GM18502 (cell line): ENCODE measurements around the gene STXBP3.
"Not testable (repeated sequence)": the region's sequence is repeated elsewhere in the genome, so short reads cannot be mapped to it uniquely, and the experiment has no call there.

Source experiments
- ATAC-seq: cut with Tn5 transposase; IDR thresholded peaks from one replicate; pipeline ENCODE4 v1.9.1; 2021; ENCODE audit warnings: mild to moderate bottlenecking; ENCODE audit not compliant: unreplicated experiment, poor library complexity

The STXBP3 gene

DNA sequence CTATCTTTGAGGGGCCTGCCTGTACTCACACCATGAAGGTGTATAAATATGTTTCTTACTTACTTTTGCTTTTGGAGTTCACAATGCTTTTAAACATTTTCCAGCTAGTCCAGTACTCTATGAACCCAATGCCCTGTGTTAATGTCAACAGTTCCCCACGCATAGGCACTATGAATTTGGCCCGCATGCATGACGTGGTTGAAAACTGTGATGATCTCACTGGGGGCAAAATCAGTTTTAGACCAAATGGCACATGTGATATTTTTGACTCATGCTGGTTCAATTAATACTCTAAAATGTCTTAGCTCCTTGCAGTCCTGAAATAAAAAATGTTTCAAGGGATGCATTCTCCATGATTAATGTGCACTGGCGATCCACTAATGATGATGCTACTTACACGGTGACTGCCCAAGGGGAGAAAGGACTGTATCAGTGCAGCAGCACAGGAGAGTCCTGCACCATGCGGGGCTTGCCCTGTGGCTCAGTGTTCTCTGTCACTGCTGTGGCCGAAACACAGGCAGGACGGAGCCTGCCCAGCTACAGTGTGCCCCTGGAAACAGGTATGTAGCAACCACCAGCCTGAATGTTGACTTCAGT is 18.0 kb upstream of the STXBP3 start:
- ATAC-seq = no peak

DNA sequence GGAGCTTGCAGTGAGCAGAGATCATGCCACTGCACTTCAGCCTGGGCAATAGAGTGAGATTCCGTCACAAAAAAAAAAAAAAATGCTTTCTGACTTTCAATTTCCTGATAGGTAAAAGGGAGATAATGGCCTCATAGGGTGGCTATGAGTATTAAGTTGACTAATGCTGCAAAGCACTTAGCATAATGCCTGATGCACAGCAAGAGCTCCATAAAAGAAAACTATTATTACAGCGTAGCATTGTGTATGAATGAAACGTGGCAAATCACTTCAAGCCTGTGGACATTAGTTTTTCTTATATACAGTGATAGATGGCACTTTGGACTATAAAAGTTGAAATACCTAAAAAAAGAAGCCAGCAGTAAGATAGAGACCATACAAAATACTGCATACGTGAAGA is 17.0 kb upstream of the STXBP3 start:
- ATAC-seq = no peak

DNA sequence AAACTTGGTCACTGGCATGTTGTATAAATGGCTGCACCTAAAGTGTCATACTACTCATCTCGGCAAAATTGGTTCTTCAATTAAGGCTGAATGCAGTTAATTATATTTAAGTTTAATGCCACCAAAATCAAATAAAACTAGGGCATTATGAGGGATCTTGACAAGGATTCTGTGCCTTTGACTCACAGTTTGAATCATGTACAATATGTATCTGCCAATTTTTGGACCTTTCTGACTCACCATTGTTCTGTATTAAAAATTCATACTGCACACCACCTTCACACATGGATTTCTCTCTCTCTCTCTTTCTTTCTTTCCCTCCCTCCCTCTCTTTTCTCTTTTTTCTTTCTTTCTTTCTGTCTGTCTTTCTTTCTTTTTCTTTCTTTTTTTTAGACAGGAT is 14.1 kb upstream of the STXBP3 start:
- ATAC-seq = no peak

DNA sequence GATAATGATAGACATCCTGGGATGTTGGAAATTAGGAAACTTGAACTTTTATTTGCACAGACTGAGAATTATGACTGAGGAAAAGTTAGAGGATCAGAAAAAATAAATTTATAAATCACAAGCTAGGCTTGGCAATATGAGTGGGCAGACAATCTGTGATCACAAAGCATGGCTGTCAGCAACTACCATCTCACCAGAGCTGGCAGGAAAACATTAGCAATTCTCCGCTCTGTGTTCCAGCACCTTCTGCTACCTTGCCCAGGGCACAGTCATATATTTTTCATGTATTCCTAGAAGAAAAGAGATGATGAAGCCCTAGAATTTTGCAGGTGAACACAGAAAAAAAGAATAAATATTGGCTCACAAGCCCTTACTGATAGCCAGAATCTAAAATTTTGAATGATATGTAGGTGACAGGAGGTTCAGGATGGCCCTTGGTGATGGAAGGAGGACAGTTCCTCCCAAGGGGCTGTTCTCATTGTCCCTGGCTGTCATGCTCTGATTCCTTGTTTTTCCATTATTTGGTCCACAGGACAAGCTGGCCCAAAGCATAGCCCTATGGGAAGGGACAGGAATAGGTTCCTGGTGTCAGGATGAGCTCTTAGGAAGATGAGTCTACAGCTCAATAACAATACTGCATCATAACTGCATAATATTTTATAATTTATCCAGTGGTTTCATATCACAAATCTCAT is 12.2 kb upstream of the STXBP3 start:
- ATAC-seq = no peak

DNA sequence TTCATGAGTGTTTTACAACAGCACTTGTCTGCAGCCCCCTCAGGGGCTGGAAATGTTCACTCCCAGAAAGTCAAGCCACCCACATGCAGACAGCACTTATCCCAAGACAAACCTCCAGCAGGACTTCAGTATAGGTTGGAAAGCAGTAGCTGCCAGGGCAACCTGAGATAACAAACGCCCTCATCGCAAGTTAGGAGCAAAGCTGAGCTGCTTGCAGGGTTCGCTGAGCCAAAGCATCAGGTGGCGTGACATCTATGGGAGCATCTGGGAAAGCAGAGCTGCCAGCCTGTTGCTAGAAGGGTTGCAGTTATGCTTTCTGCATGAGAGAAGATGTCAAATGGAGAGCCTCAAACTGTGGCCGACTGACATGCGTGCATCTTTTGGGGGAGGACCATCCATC is 4.2 kb upstream of the STXBP3 start:
- ATAC-seq = no peak

DNA sequence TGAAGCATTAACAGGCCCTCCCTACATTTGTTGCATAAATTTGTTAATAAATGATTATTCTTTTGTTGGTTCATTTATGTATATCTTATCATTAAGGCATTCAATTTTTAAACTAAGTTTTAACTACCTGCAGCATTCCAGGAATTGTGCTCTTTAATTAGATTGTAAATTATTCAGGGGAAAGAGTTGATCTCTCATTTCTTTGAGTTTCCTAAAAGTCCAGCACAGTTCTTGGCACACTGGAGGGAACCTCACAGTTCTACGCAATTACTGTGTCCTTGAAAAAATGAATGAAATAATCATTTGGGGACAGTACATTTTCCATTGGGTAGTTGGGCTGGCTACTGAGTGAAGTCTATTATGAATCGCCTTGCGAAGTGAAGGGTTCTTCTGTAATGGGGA is 493 bp upstream of the STXBP3 start:
- no peak for ATAC-seq

DNA sequence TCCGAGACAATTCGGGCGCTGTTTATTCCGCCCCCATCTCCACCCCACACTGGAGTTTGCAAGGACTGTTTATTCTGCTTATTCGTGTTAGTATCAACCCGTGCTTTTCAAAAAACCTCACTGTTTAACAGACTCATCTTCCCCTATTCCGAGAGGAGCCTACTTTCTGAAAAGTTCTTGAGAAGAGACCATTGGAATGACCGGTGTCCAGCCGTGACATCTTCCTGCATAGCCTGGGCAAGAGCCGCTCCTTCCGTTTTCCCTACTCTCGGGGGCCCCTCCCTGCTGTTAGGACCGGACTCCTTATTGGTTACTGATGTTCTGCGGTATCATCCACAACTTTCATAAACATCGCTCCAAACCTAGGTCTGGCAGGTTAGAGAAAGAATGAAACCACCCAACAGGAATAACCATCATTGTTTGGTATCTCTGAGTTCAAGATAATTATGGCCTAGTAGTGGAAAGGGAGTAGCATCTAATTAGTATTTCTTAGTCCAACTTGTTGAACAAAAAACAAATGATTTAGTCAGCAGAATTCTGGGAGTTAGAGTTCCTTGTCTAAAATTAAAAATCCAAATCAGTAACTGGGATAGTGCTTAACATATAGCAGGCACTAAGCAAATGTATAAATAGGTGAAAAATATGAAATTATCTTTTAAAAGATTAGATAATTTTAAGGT is 837 bp downstream of the STXBP3 start:
- peak; percentile 37 for ATAC-seq

DNA sequence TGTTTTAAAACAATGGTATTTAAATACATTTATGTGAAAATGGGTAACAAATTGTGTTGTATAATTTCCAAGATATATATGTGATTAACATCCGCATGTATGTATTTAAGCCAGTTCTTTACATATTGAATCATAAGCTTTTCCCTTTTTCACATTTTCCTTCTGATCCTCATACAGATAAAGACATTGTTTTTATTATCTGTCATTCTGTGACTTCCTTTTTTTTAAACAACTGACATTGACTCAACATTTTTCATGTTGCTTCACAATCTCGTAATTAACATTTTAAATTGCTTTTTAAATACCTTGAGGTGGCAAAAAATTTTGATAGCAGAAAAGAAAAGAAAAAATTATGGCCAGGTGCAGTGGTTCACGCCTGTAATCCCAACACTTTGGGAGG is 1.4 kb downstream of the STXBP3 start:
- no peak for ATAC-seq

DNA sequence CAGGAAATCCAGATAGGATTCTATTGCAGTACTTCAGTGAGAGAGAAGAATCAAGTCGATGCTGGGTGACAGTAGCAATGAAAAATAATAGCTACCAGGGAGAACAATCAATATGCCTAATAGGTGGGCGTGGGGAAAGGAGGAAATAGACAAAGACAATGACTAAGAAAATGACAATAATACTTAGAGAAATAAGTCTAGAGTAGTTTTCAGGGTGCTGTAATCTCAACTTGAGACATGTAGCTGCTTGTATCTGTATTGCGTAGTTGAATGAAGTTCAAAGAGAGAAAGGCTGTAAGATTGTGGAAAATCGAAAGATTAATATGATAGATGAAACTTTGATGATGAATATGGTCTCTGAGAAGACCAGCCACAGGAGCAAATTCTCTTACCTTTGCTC is 2.6 kb downstream of the STXBP3 start:
- no peak for ATAC-seq

DNA sequence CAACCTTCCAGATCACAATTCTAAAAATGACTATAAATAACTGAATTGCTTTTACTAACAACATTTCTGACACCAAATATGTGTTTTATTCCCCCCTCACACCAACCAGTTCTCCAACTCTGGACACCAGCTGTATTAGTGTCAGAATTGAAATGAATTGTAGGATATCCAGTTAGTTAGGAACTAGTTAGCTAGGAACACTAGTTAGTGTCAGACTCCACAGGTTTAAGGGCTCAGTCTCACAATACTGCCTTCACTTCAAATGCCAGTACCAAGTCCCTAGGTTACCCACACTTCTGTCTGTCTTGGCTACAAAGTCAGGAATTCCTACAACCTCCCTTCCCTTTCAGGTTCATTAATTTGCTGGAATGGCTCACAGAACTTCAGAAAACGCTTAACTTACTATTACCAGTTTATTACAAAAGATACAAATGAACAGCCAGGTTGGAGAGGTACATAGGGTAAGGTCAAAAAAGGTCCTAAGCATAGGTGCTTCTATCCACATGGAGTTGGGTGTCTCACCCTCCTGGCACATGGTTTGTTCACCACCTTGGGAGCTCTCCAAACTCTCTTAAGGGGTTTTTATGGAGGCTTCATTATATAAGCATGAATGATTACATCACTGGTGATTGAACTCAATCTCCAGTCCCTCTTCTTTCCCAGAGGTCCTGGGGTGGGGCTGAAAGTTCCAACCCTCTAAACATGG is 4.2 kb downstream of the STXBP3 start:
- no peak for ATAC-seq

DNA sequence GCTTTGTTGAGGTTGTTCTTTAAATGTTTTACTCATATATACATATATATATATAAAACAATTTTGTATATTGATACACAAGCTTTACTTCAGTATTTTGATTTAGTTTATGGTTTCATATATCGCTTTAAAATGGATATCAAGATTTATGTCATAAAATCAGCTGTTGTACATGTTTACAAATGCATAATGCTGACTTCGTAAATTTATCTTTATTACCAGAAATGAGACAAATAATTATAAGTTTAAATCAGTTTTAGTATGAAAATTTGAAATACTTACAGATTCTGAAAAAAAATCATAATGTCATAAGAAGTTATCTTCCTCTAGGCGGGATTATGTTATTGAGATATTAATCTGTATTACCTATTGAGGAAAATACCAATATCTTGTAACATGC is 6.9 kb downstream of the STXBP3 start:
- ATAC-seq = no peak

DNA sequence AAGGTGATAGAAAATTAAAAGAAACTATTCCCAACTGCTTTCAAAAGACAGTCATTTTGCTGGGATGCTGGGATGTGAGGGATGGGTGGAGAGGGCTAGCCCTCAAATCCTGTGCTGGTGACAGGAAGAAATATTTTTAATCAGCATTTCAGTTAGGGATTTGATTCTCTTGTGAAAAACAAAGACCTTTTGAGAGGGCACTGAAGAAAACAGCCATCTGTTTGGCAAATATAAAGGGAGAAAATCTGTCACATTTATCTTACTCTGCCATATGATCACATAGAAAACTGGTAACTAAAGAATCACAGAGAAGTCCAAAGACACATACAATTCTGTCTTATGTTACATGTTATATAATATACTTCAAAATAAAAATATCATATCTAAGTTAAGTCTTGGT is 12.3 kb downstream of the STXBP3 start:
- no peak for ATAC-seq

DNA sequence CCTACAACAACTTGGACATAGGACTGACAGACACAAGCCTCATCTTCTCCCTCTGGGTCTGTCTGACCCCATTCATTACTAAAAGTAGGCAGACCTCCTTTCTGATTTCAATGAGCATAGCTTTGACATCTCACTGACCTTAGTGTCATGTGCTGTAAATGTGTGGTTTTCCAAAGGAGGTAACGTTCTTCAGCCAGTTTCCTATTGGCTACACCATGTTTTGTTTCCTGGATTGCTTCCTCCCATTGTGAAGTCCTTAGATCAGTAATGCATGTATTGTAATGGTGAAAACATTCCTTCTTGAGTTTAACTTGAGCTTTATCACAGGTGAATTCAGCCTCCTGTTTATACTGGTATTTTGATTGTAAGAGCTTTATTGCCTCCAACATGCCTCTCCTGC is 20.6 kb downstream of the STXBP3 start:
- no peak for ATAC-seq

DNA sequence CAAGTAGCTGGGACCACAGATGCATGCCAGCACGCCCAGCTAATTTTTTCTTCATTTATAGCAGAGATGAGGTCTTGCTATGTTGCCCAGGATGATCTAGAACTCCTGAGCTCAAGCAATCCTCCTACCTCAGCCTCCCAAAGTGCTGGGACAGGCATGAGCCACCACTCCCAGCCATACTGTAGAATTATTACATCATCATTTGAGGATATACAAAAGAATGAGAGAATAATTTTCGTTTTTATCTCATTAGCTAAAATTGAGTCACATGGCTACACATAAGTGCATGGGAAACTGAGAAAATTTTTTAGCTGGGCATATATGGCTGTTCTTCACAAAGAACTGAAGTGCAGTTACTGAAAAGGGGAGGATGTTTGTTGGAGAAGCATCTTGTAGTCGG is 21.2 kb downstream of the STXBP3 start:
- no peak for ATAC-seq

DNA sequence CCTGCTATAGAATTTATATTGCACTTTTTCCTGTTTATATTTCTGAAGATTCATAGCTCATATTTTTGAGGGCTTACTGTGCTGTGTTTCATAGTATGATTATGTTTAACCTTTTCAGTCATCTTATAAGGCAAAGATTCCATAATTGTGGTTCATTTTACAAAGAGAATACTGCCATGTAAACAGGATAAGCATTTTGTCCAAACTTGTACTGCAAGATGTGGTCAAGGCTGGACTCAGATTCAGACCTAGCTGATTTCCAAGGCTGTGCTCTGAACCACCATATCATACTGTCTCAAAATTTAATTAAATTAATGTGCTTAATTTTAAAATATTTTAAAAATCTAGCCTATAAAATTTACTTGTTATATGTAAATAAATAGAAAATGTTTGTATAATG is 31.4 kb downstream of the STXBP3 start:
- no peak for ATAC-seq

DNA sequence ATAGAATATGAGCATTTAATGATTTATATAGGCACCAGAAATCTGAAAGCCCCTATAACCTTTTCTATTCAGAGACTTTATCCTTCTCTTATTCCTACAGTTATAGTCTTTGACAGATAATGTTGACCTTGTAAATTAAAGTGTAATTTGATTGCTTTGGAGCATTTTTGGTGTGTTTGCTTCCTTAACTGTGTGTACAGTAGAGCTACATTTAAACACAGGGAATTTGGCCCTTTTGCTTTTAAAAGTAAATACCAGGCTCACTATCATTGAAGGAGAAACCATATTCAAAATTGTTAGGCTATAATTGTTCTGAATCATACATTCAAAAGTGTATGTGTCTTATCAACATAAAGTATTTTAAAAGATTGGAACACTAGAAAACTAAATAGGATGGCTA is 33.0 kb downstream of the STXBP3 start:
- ATAC-seq = no peak

DNA sequence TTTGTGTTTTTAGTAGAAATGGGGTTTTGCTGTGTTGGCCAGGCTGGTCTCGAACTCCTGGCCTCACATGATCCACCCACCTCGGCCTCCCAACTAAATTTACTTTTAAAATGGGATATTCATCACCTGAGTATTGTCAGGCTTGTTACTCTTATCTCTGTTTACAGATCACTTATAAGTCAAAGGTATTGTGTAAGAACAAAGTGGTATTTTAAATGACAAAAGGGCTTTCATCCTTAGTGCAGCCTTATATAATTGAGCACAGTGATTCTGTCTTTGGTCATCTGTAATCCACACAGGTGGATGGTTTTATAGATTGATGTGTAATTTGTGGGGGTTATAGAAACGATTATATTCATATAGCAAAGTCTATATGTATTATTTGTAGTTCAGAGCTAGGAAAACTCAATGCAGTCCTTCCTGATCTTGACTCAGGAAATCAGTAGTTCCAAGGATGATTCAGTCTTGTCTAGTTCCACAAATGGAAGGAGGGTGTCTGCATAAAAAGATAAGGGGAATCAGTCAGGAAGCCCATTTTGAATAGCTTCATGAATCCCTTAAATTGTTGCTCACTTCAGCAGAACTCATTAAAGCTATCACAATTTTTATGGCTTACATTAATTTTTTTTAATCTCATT is 34.6 kb downstream of the STXBP3 start:
- no peak for ATAC-seq

DNA sequence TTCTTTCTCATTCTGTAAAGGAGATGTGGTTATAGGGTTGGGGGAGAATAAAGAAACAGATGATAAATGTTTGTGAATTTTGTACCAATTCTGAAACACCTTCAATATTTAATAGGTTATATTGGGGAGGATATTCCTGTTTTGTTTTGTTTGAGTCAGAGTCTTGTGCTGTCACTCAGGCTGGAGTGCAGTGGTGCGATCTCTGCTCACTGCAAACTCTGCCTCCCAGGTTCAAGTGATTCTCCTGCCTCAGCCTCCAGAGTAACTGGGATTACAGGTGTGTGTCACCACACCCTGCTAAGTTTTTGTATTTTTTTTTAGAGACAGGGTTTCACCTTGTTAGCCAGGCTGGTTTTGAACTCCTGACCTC is 35.1 kb downstream of the STXBP3 start:
- ATAC-seq = not testable (repeated sequence)

DNA sequence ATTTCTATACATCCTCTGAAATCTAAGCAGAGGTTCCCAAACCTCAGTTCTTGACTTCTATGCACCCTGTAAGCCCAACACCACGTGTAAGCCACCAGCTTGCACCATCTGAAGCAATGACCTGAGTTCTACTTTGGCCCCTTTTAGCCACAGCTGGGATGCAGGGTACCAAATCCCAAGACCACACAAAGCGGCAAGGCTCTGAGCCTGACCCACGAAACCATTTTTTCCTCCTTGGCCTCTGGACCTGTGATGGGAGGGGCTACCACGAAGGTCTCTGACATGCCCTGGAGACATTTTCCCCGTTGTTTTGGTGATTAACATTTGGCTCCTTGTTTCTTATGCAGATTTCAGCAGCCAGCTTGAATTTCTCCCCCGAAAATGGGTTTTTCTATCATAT is 38.8 kb downstream of the STXBP3 start:
- ATAC-seq = no peak

DNA sequence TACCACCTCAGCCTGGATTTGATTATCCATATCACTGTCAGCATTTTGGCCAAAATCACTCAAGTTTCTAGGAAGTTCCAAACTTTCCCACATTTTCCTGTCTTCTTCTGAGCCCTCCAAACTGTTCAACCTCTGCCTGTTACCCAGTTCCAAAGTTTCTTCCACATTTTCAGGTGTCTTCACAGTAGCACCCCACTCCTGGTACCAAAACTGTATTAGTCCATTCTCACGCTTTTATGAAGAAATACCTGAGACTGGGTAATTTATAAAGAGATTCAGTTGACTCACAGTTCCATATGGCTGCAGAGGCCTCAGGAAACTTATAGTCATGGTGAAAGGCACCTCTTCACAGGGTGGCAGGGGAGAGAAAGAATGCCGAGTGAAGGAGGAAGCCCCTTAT is 39.4 kb downstream of the STXBP3 start:
- no peak for ATAC-seq

DNA sequence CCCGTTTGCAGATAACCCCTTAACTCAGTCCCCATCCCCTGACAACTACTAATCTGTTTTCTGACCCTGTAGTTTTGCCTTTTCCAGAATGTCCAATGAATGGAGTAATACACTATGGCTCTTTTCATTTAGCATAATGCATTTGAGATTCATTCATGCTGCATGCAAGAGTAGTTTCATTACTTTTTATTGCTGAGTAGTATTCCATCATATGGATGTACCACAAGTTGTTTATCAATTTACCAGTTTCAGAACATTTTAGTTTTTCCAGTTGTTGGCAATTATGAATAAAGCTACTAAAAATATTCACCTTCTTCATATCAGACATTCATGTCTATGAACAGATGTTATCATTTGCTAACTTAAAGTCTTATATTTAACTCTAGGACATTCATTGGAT is 45.3 kb downstream of the STXBP3 start:
- no peak for ATAC-seq
